WERI-Rb-1 (cell line): Measurements from ENCODE around the gene GNAS.

ENCODE experiments used
- DNase-seq: peaks from one replicate; pipeline ENCODE4 v3.0.0-alpha.2; 2020
- H3K27ac ChIP-seq: fragments of 250-450 bp; sonication (Bioruptor Pico); 2 replicates; pipeline ENCODE4 v1.5.1; 2020; ENCODE audit warnings: mild to moderate bottlenecking, moderate library complexity
- H3K27me3 ChIP-seq: fragments of 250-450 bp; sonication (Bioruptor Pico); 2 replicates; pipeline ENCODE4 v1.5.1; 2021; ENCODE audit warnings: mild to moderate bottlenecking, low read depth, moderate library complexity; ENCODE audit not compliant: insufficient read depth, severe bottlenecking
- H3K36me3 ChIP-seq: fragments of 250-450 bp; sonication (Bioruptor Pico); 2 replicates; pipeline ENCODE4 v1.5.1; 2020; ENCODE audit warnings: mild to moderate bottlenecking, moderate library complexity
- H3K4me3 ChIP-seq: 2 replicates; pipeline ENCODE4 v1.5.1; 2011; ENCODE audit warnings: low read depth, mild to moderate bottlenecking, control low read depth, low read length
- H3K9me3 ChIP-seq: fragments of 250-450 bp; sonication (Bioruptor Pico); 2 replicates; pipeline ENCODE4 v1.5.1; 2021; ENCODE audit warnings: mild to moderate bottlenecking, moderate library complexity; ENCODE audit not compliant: severe bottlenecking
- CTCF ChIP-seq: IDR thresholded peaks from 2 replicates; pipeline ENCODE4 v1.5.1; 2011; ENCODE audit warnings: low read depth, mild to moderate bottlenecking, control low read depth, inconsistent platforms, low read length

GNAS gene

GRCh38 chr20:58956078-58956477 lies 103.6 kb downstream of the GNAS start:
- Histone ChIP-seq H3K27me3 (no peaks in the 10 kb centered on the region), H3K27ac (no peak overlapping the region), H3K36me3 (no peaks in the 10 kb centered on the region), H3K9me3 (no peaks in the 10 kb centered on the region), H3K4me3 (no peak overlapping the region)
- DNase-seq, result no peak
- no peak for TF ChIP-seq CTCF

- Histone ChIP-seq H3K9me3 (no peaks in the 10 kb centered on the region), H3K27ac (no peak overlapping the region), H3K27me3 (no peaks in the 10 kb centered on the region), H3K4me3 (no peak overlapping the region), H3K36me3 (no peaks in the 10 kb centered on the region)
- no peak for TF ChIP-seq CTCF
- DNase-seq, result no peak
Observed at GRCh38 chr20:58959652-58960051, 107.1 kb downstream of the GNAS start.
